ENCODE measurements around the gene EDA2R.

DNA sequence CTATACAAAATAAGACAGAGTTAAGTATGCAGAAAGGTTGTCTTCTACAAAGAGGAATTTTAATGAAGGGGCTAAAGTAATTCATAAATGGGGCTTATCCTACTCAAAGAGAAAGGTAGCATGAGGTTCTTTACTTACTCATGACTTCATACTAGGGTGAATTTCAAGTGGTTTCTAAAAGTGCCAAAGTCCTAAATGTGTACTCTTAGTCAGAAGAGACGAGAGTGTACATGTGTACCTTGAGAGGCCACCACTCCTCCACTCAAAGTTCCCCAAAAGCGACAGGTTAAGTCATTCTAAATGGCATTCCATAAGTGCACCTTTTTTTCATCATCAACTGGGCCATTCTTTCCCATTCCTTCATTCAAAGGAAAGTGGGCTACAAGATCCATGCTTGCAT lies 21.9 kb downstream of the EDA2R start:
- TF ChIP-seq GATA2 (IDR thresholded peaks at IDR 0.05; ENCODE audit: low read depth, low read length) (no peak), GATA3 (IDR thresholded peaks at IDR 0.05; ENCODE audit: low read depth, low read length) (no peak)

All from SH-SY5Y (cell line).